ENCODE measurements around the gene NOL4L.

The NOL4L gene

GRCh38 chr20:32614772-32615171 lies 29.6 kb upstream of the NOL4L start:
- FAIRE-seq (no peak), DNase-seq (ENCODE audit: insufficient read length, low spot score) (no peak)
- TF ChIP-seq POLR2AphosphoS5 (IDR thresholded peaks at IDR 0.05; ENCODE audit: low read depth, low read length) (no peak), PAX5 (IDR thresholded peaks at IDR 0.05; ENCODE audit: insufficient read depth, low read length, severe bottlenecking) (no peak), POU2F2 (IDR thresholded peaks at IDR 0.05; ENCODE audit: low read depth, low read length) (no peak), SPI1 (IDR thresholded peaks at IDR 0.05; ENCODE audit: low read depth, low read length) (no peak), POLR2A (IDR thresholded peaks at IDR 0.05; ENCODE audit: low read depth, low read length) (no peak), TAF1 (IDR thresholded peaks at IDR 0.05; ENCODE audit: low read depth, low read length) (no peak)

- no peak for FAIRE-seq
- DNase-seq (ENCODE audit: insufficient read length, low spot score), result no peak
- no peak for TF ChIP-seq POLR2AphosphoS5 (IDR thresholded peaks at IDR 0.05; ENCODE audit: low read depth, low read length)
- no peak for TF ChIP-seq PAX5 (IDR thresholded peaks at IDR 0.05; ENCODE audit: insufficient read depth, low read length, severe bottlenecking)
- no peak for TF ChIP-seq SPI1 (IDR thresholded peaks at IDR 0.05; ENCODE audit: low read depth, low read length)
- TF ChIP-seq POU2F2 (IDR thresholded peaks at IDR 0.05; ENCODE audit: low read depth, low read length), result no peak
- TF ChIP-seq POLR2A (IDR thresholded peaks at IDR 0.05; ENCODE audit: low read depth, low read length), result no peak
- TF ChIP-seq TAF1 (IDR thresholded peaks at IDR 0.05; ENCODE audit: low read depth, low read length), result no peak
These were observed 29.2 kb upstream of the NOL4L start for GRCh38 chr20:32614303-32614702.

DNA sequence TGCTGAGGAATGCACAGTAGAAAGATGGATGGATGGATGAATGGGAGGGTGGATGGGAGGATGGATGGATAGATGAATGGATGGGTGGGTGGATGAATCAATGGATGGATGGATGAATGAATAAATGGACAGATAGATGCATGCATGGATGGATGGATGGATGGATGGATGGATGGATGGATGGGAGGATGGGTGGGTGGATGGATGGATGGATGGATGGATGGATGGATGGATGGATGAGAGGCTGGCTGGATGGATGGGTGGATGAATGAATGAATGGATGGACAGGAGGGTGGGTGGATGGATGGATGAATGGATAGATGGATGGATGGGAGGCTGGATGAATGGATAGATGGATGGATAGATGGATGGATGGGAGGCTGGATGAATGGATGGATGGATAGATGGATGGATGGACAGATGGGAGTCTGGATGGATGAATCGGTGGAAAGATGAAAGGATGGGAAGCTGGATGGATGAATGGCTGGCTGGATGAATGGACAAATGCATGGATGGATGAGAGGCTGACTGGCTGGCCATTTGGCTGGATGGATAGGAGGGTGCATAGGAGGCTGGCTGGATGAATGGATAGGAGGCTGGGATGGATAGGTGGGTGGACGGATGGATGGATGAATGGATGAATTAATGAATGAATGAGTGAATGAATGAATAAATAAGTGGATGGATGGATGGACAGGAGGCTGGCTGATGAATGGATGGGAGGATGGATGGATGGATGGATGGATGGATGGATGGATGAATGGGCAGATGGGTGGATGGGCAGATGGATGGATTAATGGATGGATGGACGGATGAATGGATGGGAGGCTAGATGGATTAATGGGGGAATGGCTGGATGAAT lies 28.3 kb upstream of the NOL4L start:
- no peak for DNase-seq (ENCODE audit: insufficient read length, low spot score)
- no peak for FAIRE-seq
- TF ChIP-seq POLR2A (IDR thresholded peaks at IDR 0.05; ENCODE audit: low read depth, low read length) (no peak), SPI1 (IDR thresholded peaks at IDR 0.05; ENCODE audit: low read depth, low read length) (no peak), POLR2AphosphoS5 (IDR thresholded peaks at IDR 0.05; ENCODE audit: low read depth, low read length) (no peak), TAF1 (IDR thresholded peaks at IDR 0.05; ENCODE audit: low read depth, low read length) (no peak), POU2F2 (IDR thresholded peaks at IDR 0.05; ENCODE audit: low read depth, low read length) (no peak), PAX5 (IDR thresholded peaks at IDR 0.05; ENCODE audit: insufficient read depth, low read length, severe bottlenecking) (no peak)

GRCh38 chr20:32612351-32613191 lies 27.4 kb upstream of the NOL4L start:
- DNase-seq (ENCODE audit: insufficient read length, low spot score), result no peak
- no peak for FAIRE-seq

GRCh38 chr20:32611868-32612267 lies 26.7 kb upstream of the NOL4L start:
- no peak for FAIRE-seq
- no peak for DNase-seq (ENCODE audit: insufficient read length, low spot score)
- no peak for TF ChIP-seq PAX5 (IDR thresholded peaks at IDR 0.05; ENCODE audit: insufficient read depth, low read length, severe bottlenecking)

More at GRCh38 chr20:32612351-32613191, 27.4 kb upstream of the NOL4L start:
- no peak for TF ChIP-seq SPI1 (IDR thresholded peaks at IDR 0.05; ENCODE audit: low read depth, low read length)
- TF ChIP-seq PAX5 (IDR thresholded peaks at IDR 0.05; ENCODE audit: insufficient read depth, low read length, severe bottlenecking), result no peak
- TF ChIP-seq POLR2AphosphoS5 (IDR thresholded peaks at IDR 0.05; ENCODE audit: low read depth, low read length), result no peak
- TF ChIP-seq POU2F2 (IDR thresholded peaks at IDR 0.05; ENCODE audit: low read depth, low read length), result no peak
- no peak for TF ChIP-seq TAF1 (IDR thresholded peaks at IDR 0.05; ENCODE audit: low read depth, low read length)
- TF ChIP-seq POLR2A (IDR thresholded peaks at IDR 0.05; ENCODE audit: low read depth, low read length), result no peak

GRCh38 chr20:32611286-32611685 lies 26.2 kb upstream of the NOL4L start:
- no peak for FAIRE-seq
- DNase-seq (ENCODE audit: insufficient read length, low spot score), result no peak
- TF ChIP-seq SPI1 (IDR thresholded peaks at IDR 0.05; ENCODE audit: low read depth, low read length) (no peak), POU2F2 (IDR thresholded peaks at IDR 0.05; ENCODE audit: low read depth, low read length) (no peak), POLR2AphosphoS5 (IDR thresholded peaks at IDR 0.05; ENCODE audit: low read depth, low read length) (no peak), POLR2A (IDR thresholded peaks at IDR 0.05; ENCODE audit: low read depth, low read length) (no peak), PAX5 (IDR thresholded peaks at IDR 0.05; ENCODE audit: insufficient read depth, low read length, severe bottlenecking) (no peak), TAF1 (IDR thresholded peaks at IDR 0.05; ENCODE audit: low read depth, low read length) (no peak)

DNA sequence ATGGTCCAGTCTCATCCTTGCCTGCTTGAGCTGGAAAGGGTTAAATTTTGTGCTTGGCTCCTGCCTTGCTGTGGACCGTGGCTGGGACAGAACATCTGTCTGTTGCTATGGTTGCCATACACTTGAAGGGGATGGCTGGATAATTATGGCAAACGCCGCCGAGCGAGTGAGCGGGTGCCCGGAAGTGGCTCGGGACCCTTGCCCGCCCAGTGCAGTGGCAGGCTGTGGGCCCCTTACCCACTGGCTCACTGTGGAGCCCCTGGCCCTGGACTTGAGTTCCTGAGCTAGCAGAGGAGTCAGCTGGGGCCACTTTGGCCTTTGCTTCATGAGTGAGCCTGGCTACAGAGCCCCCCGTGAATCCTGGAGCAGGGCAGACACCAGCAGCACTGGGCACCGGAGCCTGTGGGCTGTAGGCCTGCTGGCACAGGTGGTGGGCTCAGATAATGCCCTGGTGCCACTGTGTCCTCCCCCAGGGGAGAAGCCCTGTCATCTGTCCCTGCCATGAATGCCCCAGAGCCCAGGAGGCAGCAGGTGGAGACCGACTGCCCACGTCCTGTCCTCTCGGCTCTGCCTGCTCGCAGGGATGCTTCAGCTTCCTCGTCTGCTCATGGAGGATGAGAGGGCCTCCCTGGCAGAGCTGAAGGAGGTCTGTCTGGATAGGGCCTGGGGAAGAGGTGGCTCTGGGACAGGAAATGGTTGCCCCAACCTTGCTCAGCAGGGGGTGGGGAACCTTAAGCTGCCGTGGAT lies 25.5 kb upstream of the NOL4L start:
- DNase-seq (ENCODE audit: insufficient read length, low spot score), result no peak
- FAIRE-seq, result peak; percentile 65
- TF ChIP-seq TAF1 (IDR thresholded peaks at IDR 0.05; ENCODE audit: low read depth, low read length) (no peak), POU2F2 (IDR thresholded peaks at IDR 0.05; ENCODE audit: low read depth, low read length) (no peak), PAX5 (IDR thresholded peaks at IDR 0.05; ENCODE audit: insufficient read depth, low read length, severe bottlenecking) (no peak), POLR2AphosphoS5 (IDR thresholded peaks at IDR 0.05; ENCODE audit: low read depth, low read length) (no peak), POLR2A (IDR thresholded peaks at IDR 0.05; ENCODE audit: low read depth, low read length) (no peak), SPI1 (IDR thresholded peaks at IDR 0.05; ENCODE audit: low read depth, low read length) (no peak)

- DNase-seq (ENCODE audit: insufficient read length, low spot score) (no peak), FAIRE-seq (no peak)
- TF ChIP-seq PAX5 (IDR thresholded peaks at IDR 0.05; ENCODE audit: insufficient read depth, low read length, severe bottlenecking) (no peak), POLR2A (IDR thresholded peaks at IDR 0.05; ENCODE audit: low read depth, low read length) (no peak), SPI1 (IDR thresholded peaks at IDR 0.05; ENCODE audit: low read depth, low read length) (no peak), TAF1 (IDR thresholded peaks at IDR 0.05; ENCODE audit: low read depth, low read length) (no peak), POLR2AphosphoS5 (IDR thresholded peaks at IDR 0.05; ENCODE audit: low read depth, low read length) (no peak), POU2F2 (IDR thresholded peaks at IDR 0.05; ENCODE audit: low read depth, low read length) (no peak)
These were observed 24.9 kb upstream of the NOL4L start for GRCh38 chr20:32609993-32610392.
